ENCODE data around the gene NECTIN2.

GRCh38 chr19:44839276-44839675 is 6.8 kb upstream of the NECTIN2 start:
- TF ChIP-seq CTCF (conservative IDR thresholded peaks at IDR 0.05; ENCODE audit: low read length): no peak
- TF ChIP-seq EZH2phosphoT487 (IDR thresholded peaks at IDR 0.05; ENCODE audit: borderline replicate concordance, low read depth, low read length): no peak
